Measurements from ENCODE around the gene PLPP2.

PLPP2 gene

DNA sequence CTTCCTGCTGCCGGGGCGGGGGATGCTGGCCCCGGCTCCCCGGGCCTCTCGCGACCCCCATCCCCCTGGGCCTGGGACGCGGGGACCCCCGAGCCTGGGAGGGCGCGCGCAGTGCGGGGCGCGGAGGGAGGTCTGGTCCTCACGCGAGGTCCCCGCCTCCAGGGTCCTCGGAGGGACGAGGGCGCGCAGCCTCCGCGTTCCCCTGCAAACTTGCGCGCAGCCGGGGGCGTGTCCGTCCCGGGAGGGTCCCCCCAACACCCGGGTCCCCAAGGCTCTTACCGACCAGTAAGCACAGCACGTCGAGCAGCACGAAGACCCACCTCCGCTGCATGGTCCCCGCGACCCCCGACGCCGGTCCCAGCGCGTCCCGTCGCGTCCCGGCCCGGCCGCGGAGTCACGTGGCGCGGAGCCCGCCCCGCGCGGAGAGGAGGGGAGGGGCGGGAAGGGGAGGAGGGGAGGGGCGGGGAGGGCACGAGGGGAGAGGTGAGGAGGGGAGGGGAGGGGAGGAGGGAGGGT lies at the start of gene PLPP2:
Gene PLPP2, minus strand, starts transcription at position 398 of the 516 bp plus-strand sequence. Its CDS starts 67 bp downstream, at position 331.
- no peak for DNase-seq

DNA sequence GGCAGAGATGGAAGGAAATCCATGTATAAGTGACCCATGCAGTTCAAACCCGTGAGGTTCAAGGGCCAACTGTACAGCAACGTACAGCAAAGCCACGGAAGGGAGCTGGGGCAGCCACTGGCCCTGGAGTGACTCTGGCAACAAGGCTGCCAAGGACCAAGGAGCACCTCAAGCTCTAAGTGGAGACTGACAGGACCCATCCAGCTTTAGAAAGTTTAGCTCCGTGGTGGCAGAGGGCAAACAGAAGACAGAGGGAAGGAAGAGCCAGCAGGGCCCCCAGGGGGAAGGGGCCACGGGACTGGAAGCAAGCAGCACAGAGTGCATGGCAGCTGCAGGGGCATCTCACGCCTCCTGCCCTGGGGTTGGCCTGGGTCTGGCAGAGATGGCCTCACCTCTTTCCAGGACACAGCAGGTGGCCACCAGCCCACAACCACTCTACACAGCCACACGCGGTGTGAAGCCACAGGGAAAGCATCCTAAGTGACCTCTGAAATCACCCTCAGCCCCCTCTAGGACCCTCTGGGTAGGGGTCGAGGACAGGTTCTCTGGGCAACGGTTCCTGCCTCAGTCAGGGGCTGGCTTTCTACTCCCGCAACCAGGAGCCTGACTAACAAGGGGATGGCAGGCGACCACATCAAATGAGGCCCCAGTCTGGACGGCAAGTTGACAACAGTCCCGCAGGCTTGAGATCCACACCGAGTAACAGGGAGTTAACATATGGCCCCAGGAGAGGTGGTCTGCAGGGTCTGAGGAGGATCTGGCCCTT lies 49.6 kb upstream of the PLPP2 start:
- no peak for DNase-seq

DNA sequence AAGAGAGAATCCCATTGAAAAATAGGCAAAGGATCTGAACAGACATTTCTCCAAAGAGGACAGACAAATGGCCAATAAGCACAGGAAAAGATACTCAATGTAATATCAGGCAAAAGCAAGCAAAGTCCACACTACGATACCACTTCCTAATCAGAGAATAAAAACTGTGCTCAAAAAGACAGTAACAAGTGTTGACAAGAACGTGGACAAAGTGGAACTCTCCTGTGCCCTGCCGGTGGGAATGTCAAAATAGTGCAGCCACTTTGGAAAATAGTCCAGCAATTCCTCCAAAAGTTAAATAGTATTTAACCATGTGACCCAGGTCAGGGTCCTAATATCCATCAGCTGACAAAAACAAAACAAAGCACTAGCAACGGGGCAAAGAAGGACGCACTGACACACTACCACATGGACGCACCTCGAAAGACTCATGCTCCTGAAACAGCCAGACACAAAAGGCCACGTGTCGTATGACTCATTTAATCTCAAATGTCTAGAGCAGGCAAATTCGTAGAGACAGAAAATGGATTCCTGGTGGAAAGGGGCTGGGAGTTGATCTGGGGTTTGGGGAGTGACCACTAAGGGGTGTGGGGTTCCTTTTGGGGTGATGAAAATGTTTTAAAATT lies 48.2 kb upstream of the PLPP2 start:
- DNase-seq, result no peak

DNA sequence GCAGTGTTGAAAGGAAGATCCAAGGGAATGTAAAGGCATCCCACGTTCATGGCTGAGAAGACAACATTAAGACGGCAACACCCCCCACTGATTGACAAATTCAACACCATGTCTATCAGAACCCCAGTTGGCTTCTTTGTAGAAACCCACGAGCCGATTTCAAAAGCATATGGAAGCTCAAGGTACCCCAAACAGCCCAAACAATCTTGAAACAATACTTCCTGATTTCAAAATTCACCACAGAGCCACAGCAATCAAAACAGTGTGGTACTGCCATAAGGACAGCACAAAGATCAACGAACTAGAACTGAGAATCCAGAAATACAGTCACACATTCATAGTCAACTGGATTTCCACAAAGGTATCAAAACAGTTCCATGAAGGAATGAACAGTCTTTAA lies 47.2 kb upstream of the PLPP2 start:
- no peak for DNase-seq

DNA sequence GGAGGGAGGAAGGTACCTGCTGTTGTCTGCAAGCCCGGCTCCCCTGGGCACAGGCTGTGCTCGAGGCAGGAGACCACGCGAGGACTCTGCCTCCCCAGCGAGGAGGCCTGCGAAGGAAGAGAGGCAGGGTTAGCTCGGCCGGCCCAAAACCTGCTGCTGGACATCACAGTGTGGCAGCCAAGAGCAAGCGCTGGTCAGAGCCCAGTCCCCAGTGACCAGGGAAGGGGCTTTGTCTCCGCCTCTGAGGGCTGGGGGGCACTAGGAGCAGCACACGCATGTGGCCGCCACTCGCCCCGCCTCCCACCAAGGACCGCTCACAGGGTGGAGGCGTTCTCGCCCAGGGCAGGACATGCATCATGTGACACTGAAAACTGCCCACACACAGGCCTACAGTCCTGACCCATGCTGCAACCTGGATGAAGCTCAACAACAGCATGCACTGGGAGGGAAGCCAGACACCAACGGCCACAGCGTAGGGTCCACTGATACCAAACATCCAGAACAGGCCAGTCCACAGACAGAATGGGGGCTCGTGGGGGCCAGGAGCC lies 44.9 kb upstream of the PLPP2 start:
- no peak for DNase-seq

DNA sequence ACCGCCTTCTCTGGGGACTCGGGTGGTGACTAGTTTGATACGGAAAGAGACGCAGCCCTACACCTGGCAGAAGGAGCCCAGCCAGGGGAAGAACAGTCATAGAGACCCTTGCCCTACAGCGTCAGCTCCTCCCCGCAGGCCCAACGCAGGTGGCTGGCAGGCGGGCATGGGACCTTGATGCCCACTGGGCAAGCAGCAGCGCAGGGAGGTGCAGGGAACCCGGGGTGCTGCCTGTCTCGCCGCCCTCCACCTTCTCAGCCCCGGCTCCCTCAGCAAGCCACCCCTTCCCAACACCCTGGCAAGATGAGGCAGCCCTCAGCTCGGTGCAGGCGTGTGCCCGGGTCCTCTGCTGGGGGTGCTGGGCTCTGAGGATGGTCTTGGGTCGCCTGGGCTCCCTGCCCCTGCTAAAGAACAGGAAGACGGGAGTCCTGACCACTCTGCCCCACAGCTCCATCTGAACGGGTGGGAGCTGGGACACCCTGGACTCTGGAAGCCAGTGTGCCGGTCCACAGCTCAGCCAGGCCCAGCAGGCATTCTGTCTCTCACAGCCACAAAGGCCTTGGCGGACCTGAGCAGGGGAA lies 44.4 kb upstream of the PLPP2 start:
- DNase-seq, result no peak

DNA sequence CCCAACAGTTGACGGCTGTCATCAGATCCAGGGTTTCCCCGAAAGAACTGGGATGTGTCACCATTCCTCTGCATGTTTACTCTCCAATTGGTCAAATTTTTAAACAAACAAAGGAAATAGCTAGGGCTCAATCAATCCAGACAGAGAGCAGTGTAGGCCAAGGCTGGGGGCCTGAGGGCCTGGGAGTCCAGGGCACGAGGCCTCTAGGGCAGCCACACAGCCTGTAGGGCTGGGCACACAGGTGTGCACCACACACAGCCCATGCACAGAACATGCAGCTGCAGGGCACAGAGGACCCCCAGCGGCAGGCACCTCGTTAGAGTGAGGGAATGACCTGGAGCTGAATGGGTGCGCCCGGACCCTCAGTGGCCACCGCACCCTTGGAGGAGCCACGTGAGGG lies 43.9 kb upstream of the PLPP2 start:
- DNase-seq, result no peak

DNA sequence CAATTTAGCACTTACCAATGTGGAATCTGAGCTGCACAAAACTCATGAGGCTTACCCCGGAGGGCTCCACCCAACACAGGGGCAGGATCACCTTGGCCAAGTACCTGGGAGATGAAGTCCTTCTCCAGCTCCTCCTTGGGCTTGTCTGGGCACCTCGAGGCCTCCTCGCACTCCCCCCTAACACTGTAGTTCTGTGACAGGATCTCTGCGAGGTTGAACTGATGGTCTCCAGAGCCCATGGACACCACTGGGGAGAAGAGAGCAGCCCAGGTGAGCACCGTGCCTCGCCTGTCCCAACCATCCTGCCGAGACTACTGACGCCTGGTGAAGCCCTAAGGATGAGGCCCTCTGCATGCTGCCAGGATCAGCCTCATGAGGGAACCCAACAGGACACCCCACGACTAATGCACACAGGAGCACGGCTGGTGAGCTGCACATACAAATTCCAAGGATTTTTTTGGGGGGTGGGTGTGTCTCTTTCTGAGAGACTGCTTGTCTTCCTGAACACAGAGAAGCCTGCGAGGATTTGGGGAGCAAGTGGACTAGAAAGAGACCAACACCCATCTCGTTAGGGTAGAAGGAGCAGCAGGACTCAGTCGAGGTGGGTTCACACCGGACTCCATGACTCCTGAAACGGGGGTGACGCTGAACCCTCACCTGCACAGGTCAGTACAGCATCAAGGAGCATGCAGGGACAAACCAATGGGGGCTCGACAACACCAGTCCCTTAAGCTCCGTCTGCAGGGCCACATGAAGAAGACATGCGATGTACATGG lies 43.3 kb upstream of the PLPP2 start:
- no peak for DNase-seq

DNA sequence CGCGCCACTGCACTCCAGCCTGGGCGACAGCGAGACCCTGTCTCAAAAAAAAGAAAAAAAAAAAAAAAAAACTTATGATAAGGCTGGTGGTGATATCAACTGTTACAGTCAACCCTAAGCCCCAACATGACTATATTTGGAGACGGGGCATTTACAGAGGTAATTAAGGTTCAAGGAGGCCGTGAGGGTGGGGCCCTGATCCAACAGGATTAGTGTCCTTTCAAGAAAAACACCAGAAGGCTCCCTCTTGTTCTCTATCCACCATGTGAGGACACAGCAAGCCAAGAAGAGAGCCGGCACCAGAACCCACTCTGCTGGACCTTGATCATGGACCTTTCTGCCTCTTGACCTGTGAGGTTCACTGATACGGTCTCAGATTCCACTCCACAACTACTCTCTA lies 39.3 kb upstream of the PLPP2 start:
- no peak for DNase-seq

DNA sequence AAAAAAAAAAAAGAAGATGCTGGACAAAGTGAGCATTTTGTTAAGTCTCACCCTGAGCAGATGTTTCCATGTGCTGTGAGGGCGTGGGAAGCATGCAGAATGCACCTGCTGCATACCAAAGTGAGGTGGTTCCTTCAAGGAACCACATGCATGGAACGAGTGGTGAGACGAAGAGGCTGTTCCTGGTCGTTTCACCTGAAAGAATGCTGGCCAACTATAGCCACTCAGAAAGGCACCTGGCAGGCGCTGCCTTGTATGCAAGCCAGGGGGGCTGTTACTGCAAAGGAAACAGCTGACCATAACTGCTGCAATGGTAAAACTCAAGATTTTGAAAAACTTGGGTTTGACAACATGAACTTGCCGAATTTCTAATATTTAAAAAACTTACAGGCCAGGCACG lies 38.7 kb upstream of the PLPP2 start:
- no peak for DNase-seq

DNA sequence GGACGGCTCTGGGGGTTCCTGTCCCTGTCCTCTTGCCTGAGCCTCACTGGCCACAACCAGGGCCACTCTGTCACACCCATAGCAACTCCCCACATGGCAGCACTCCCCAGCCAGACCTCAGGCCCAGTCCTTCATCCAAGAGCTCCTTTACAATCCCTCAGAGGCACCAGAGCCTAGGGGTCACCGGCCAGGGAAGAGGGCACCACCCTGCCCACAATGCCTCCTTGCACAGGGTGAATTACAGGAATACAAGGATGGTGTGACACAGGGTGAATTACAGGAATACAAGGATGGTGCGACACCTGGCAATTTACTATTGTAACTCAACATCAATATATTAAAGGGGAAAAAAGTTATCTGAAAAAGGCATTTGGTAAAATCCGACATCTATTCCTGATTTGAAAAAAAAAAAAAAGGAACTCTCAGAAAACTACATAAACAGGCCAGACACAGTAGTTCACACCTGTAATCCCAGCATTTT lies 36.9 kb upstream of the PLPP2 start:
- no peak for DNase-seq

DNA sequence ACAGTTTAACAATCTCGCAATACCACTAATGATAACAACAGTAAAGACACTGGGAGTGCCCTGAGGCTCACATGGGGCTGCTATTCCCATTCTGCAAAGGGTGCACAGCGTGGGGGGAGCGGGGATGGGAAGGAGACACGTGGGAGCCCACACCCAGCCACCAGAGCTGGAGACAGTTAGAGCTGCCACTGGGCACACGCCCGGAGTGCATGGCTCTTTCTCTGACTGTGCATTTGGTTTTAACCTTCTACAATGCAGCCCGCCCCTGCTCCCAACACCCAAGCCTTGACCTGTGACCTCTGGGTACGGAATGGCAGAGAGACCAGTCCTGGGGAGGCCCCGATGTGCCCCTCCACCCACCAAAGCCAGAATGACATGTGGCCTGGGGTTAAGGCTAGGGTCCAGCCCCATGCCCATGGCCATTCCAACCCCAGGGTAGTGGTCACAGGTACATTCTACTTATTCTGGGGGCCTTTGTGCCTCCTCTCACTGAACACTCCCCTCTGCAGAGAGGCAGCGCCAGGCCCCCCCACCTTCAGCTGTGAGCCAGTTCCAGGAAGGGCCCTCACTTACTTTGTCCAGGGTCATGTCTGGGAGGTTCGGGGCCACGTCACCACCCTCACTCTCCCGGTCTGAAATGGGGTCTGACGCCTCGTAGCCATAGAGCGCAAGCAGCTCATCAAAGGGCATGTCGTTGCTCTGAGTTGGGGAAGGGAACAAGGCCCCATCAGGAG lies 36.3 kb upstream of the PLPP2 start:
- DNase-seq, result no peak

DNA sequence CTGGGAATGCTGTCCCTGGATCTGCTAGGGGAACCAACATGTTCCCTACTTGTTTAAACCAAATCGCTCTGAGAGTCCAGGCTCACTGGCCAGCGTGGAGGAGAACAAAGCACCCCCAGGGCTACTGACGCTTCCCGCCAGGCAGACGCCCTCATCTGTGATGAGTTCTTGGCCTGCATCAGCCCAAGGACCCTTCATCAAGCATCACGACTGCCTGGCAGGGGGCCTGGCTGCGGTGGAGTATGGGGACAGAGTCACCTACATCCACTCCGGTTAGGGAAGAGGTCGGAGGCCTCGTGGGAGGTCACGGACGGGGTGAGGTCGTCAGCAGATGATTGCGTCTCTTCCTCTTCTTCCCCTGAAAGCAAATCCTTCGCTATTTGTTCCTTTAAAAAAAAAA lies 35.7 kb upstream of the PLPP2 start:
- DNase-seq, result no peak

DNA sequence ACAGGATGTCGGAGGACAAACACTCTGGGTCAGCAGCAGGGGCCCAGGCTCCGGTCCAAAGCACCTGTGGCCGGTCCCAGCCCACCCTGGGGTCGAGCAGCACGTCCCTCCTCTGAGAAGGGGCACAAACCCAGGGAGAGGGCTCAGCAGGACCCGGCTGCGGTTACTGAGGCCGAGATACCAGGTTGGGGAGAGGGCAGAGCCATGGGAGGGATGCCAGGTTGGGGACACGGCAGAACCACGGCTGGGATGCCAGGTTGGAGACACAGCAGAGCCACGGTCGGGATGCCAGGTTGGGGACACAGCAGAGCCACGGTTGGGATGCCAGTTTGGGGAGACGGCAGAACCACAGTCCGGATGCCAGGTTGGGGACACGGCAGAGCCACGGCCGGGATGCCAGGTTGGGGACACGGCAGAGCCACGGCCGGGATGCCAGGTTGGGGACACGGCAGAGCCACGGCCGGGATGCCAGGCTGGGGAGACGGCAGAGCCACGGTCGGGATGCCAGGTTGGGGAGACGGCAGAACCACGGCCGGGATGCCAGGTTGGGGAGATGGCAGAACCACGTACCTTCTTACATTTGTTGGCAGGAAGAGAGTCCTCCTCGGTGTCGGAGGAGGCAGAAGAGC lies 34.8 kb upstream of the PLPP2 start:
- no peak for DNase-seq

DNA sequence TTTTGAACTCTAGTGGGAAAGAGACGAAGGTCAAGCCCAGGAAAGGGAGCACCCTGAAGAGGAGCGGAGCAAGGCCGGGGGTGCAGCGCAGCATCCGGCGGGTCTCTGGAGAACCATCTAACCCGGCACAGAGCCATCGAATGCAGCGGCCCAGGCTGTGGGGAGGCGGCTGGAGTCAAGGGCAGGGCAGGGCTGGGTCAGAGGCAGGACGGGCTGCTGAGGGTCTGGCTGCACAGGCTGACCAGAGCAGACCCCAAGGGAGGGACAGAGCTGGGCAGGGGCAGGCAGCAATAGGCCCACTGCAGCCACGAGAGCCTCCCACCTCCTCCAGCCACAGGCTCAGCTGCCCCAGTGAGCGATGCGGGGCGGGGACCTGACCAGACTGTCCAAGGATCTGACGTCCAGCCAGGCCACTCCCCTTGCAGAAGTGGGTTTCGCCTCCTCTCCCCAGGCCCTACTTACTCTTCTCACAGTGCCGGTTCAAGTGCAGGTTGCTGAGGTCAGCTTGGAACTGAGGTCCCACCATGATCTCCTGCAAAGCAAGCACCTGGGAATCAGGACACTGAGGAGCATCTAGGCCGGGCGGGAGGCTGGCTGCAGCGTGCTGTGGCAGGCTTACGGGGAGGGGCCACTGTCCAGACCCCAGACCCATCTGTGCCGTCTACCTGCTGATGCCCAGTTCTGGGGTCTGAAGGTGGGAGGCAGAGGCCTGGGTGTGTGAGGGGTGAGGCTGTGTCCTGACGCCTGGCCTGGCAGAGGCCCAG lies 34.2 kb upstream of the PLPP2 start:
- no peak for DNase-seq

DNA sequence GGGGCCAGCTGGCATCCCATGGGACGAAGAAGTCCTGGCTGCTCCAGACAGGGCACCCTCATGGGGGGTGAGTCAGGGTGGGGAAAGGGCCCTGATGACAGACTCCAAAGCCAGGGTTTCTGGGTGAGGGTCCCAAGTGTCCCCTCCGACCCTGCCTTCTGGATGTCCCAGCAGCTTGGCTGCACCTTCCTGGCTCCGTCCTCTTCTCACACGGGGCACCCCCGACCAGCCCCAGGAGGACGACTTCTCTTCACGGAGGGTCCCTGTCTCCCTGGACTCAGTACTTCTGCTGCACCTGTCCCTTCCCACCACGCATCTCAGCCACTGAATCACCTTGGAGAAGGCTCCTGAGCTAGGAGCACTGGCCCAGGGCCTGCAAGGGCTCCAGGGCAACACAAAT lies 33.5 kb upstream of the PLPP2 start:
- no peak for DNase-seq

DNA sequence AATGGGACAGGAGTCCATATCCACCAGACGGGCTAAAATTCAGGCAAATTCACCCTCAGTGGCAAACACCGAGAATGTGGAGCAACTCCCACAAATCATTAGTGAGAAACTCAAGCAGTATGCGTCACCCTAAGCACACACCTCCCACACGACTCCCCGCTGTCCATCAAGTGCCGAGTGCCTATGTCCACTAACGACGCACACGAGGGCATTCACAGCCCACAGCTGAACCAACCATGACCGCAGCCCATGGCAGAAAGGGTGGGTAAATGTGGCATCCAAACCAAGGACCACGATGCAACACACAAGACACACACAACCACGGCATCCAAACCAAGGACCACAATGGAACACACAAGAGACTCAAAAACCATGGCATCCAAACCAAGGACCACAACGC lies 31.4 kb upstream of the PLPP2 start:
- no peak for DNase-seq

DNA sequence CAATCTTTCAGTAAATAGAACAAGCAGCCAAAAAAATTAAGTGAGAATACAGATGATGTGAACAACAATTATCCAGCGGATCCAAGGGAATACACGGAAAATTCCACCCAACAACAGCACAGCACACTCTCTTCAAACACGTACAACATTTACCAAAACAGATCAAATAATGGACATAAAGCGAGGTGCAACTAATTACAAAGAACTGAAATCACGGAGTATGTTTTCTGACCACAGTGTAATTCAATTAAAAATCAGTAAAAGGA lies 27.2 kb upstream of the PLPP2 start:
- DNase-seq, result no peak

DNA sequence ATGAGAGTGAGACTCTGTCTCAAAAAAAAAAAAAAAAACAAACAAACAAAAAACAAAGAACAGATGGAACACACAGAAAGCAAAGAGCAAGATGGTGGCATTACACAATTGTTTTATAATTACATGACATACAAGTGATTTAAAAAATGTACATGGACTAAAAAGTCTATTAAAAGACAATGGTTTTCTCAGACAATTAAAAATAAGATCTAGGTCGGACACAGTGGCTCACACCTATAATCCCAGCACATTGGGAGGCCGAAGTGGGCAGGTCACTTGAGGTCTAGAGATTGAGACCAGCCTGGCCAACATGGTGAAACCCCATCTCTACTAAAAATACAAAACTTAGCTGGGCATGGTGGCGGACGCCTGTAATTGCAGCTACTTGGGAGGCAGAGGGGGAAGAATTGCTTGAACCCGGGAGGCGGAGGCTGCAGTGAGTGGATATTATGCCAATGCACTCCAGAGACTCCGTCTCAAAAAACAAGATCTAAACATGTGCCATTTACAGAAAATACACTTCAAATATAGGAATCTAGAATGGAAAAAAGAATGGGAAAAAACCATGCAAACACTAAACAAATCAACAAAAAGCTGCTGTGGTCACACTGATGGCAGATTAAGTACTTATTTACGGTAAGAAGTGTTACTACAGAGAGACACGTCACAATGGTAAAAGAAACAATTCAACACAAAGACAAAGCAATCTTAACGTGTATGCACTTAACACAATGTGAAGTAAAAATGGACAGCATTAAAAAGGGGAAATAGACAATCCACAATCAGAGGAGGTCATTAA lies 26.7 kb upstream of the PLPP2 start:
- DNase-seq, result no peak

DNA sequence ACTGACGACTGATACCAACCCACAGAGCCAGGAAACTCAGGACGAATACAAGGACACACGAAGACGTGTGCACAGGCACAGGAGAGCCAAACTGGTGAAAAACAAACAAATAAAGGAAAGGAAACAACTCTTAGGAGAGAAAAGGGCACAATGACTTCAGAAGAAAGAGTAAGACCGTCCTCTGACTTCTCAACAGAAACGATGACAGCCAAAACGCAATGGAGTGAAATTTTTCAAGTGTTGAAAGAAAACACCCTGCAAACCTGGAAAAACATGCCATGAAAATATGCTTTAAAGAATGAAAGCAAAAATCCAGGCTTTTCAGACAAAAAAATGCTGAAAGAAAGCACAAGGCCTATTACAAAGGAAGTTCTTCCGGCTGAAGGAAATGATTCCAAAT lies 24.6 kb upstream of the PLPP2 start:
- DNase-seq, result no peak
